H1 (cell line): ENCODE measurements around the gene COX7C. TPM values are rescaled to one million over a fixed set of nuclear protein-coding genes. Genes with fewer than 3 reads are reported as not detected.

Source experiments
- CTCF ChIA-PET: fragments of 300-600 bp; sonication (Branson Sonifier 250); formaldehyde crosslinking; loops from one replicate; lab custom pipeline; 2021; ENCODE audit not compliant: partially characterized antibody; lab: Charles Lee
- POLR2A ChIA-PET: fragments of 300-600 bp; sonication (Branson Sonifier 250); formaldehyde crosslinking; loops from one replicate; lab custom pipeline; 2021; ENCODE audit warnings: inconsistent platforms; ENCODE audit not compliant: partially characterized antibody; lab: Charles Lee
- DNase-seq, 2 experiments: peaks; one replicate each; pipeline versions ENCODE4 v3.0.0 to v3.0.0-alpha.2; 2010 to 2022; ENCODE audit warnings: low spot score in 2 of 2, low read depth in 1 of 2, mixed read lengths in 1 of 2
- FAIRE-seq: peaks from 2 replicates; lab custom pipeline; 2011; peaks lifted over from hg19 to GRCh38; lab: Jason Lieb, UNC
- H2AFZ ChIP-seq: 2 replicates; pipeline ENCODE4 v1.8.1; 2012; ENCODE audit warnings: low read length, inconsistent platforms
- H2AK5ac ChIP-seq: 2 replicates; pipeline ENCODE4 v1.6.1; 2013; ENCODE audit warnings: low read depth, low read length
- H2BK120ac ChIP-seq: replicated peaks from 2 replicates; pipeline ENCODE3; 2013; ENCODE audit warnings: low read depth, low read length, inconsistent platforms
- H2BK12ac ChIP-seq: 2 replicates; pipeline ENCODE4 v1.6.1; 2013; ENCODE audit warnings: low read depth, low read length
- H2BK15ac ChIP-seq: 2 replicates; pipeline ENCODE4 v1.6.1; 2013; ENCODE audit warnings: low read length
- H2BK20ac ChIP-seq: 2 replicates; pipeline ENCODE4 v1.6.1; 2013; ENCODE audit warnings: low read length
- H2BK5ac ChIP-seq: 2 replicates; pipeline ENCODE4 v1.6.1; 2013; ENCODE audit warnings: low read depth, low read length
- H3K14ac ChIP-seq: 2 replicates; pipeline ENCODE4 v1.6.1; 2013; ENCODE audit warnings: inconsistent platforms; ENCODE audit not compliant: insufficient read length
- H3K18ac ChIP-seq: 2 replicates; pipeline ENCODE4 v1.6.1; 2013; ENCODE audit warnings: low read length; ENCODE audit errors: extremely low read depth
- H3K23ac ChIP-seq: 2 replicates; pipeline ENCODE4 v1.6.1; 2013; ENCODE audit warnings: inconsistent platforms; ENCODE audit not compliant: insufficient read length
- H3K23me2 ChIP-seq: 2 replicates; pipeline ENCODE4 v1.6.1; 2013; ENCODE audit warnings: low read depth, low read length
- H3K27ac ChIP-seq: 2 replicates; pipeline ENCODE4 v1.6.1; 2011; ENCODE audit warnings: low read depth, low read length, inconsistent platforms
- H3K27me3 ChIP-seq, 4 experiments: replicated peaks in 1 of 4; 1 replicate in 1 of 4; 2 replicates in 3 of 4; pipeline versions ENCODE4 v1.6.1 to v1.8.1; 2011 to 2013; ENCODE audit warnings: low read length in 3 of 4, mild to moderate bottlenecking in 3 of 4, inconsistent platforms in 2 of 4, mixed read lengths in 2 of 4, moderate library complexity in 1 of 4; ENCODE audit not compliant: control insufficient read depth in 3 of 4, insufficient read depth in 3 of 4; ENCODE audit errors: extremely low read depth in 1 of 4
- H3K36me3 ChIP-seq, 4 experiments: 2 replicates each; pipeline versions ENCODE4 v1.6.1 to v1.8.1; 2011 to 2013; ENCODE audit warnings: mild to moderate bottlenecking in 4 of 4, low read length in 3 of 4, moderate library complexity in 2 of 4, control low read depth in 1 of 4, inconsistent platforms in 1 of 4; ENCODE audit not compliant: insufficient read depth in 4 of 4, control insufficient read depth in 2 of 4
- H3K4ac ChIP-seq: replicated peaks from 2 replicates; pipeline ENCODE3; 2013; ENCODE audit warnings: low read length, low read depth, mixed read lengths, inconsistent platforms; ENCODE audit not compliant: insufficient read length
- H3K4me1 ChIP-seq, 4 experiments: replicated peaks in 1 of 4; 1 replicate in 1 of 4; 2 replicates in 3 of 4; pipeline versions ENCODE4 v1.6.1 to v1.8.1; 2011 to 2013; ENCODE audit warnings: low read length in 3 of 4, inconsistent platforms in 2 of 4, mixed read lengths in 1 of 4; ENCODE audit not compliant: insufficient read depth in 4 of 4, control insufficient read depth in 3 of 4
- H3K4me2 ChIP-seq, 2 experiments: 2 replicates each; pipeline versions ENCODE4 v1.6.1 to v1.8.1; 2011 to 2013; ENCODE audit warnings: low read depth in 2 of 2, low read length in 2 of 2, control low read depth in 1 of 2, inconsistent platforms in 1 of 2, mild to moderate bottlenecking in 1 of 2; ENCODE audit not compliant: insufficient read depth in 1 of 2
- H3K4me3 ChIP-seq, 4 experiments: fragments of 200-600, 300-600 bp in 1 of 4; sonication (generic), shearing (Covaris generic), sonication (Bioruptor Twin) in 1 of 4; 2 replicates each; pipeline versions ENCODE4 v1.5.1 to v1.8.1; 2011 to 2016; ENCODE audit warnings: low read length in 4 of 4, low read depth in 3 of 4, control low read depth in 2 of 4, inconsistent platforms in 2 of 4, mild to moderate bottlenecking in 2 of 4, mixed read lengths in 1 of 4, moderate library complexity in 1 of 4; ENCODE audit not compliant: insufficient read depth in 2 of 4; ENCODE audit errors: extremely low read depth in 1 of 4
- H3K56ac ChIP-seq: replicated peaks from 2 replicates; pipeline ENCODE3; 2013; ENCODE audit warnings: low read depth, mild to moderate bottlenecking, mixed read lengths, low read length, inconsistent platforms; ENCODE audit not compliant: insufficient read length
- H3K79me1 ChIP-seq: 2 replicates; pipeline ENCODE4 v1.6.1; 2013; ENCODE audit warnings: low read depth, low read length, control low read depth
- H3K79me2 ChIP-seq, 2 experiments: 2 replicates each; pipeline versions ENCODE4 v1.6.1 to v1.8.1; 2012 to 2013; ENCODE audit warnings: low read length in 2 of 2, mild to moderate bottlenecking in 2 of 2, inconsistent platforms in 1 of 2; ENCODE audit not compliant: insufficient read depth in 2 of 2, control insufficient read depth in 1 of 2
- H3K9ac ChIP-seq, 4 experiments: replicated peaks in 1 of 4; 1 replicate in 1 of 4; 2 replicates in 3 of 4; pipeline versions ENCODE4 v1.6.1 to v1.8.1; 2011 to 2013; ENCODE audit warnings: low read depth in 3 of 4, low read length in 3 of 4, control low read depth in 2 of 4, mild to moderate bottlenecking in 2 of 4, moderate library complexity in 2 of 4, inconsistent platforms in 1 of 4; ENCODE audit errors: extremely low read depth in 1 of 4
- H3K9me3 ChIP-seq, 2 experiments: 2 replicates each; pipeline versions ENCODE4 v1.6.1 to v1.8.1; 2012 to 2013; ENCODE audit warnings: mild to moderate bottlenecking in 2 of 2, moderate library complexity in 2 of 2, control low read depth in 1 of 2, inconsistent platforms in 1 of 2, low read depth in 1 of 2, low read length in 1 of 2, mixed read lengths in 1 of 2; ENCODE audit not compliant: insufficient read depth in 2 of 2
- H4K20me1 ChIP-seq, 2 experiments: replicated peaks in 1 of 2; 2 replicates each; pipeline versions ENCODE3 to v1.8.1; 2011 to 2013; ENCODE audit warnings: inconsistent platforms in 2 of 2, low read length in 2 of 2, mild to moderate bottlenecking in 1 of 2; ENCODE audit not compliant: insufficient read depth in 2 of 2, control insufficient read depth in 1 of 2
- H4K5ac ChIP-seq: 2 replicates; pipeline ENCODE4 v1.6.1; 2013; ENCODE audit warnings: low read length, low read depth, mixed read lengths, inconsistent platforms; ENCODE audit not compliant: insufficient read length
- H4K8ac ChIP-seq: 2 replicates; pipeline ENCODE4 v1.8.0; 2013; ENCODE audit warnings: mild to moderate bottlenecking, moderate library complexity, low read length, inconsistent platforms; ENCODE audit not compliant: insufficient read depth; ENCODE audit errors: extremely low read depth
- H4K91ac ChIP-seq: replicated peaks from 2 replicates; pipeline ENCODE3; 2013; ENCODE audit warnings: low read length, mixed read lengths, inconsistent platforms; ENCODE audit not compliant: insufficient read length
- CHD1 ChIP-seq: IDR thresholded peaks from 2 replicates; pipeline ENCODE4 v1.6.1; 2012; ENCODE audit warnings: low read depth, low read length, improper control_type of control experiment
- ZNF274 ChIP-seq: IDR thresholded peaks from 2 replicates; pipeline ENCODE4 v1.7.0; 2012; ENCODE audit warnings: low read length, borderline replicate concordance; ENCODE audit errors: extremely low read depth
- WGBS, 2 experiments: shearing (Covaris generic) in 1 of 2; methylation state at CpG; one replicate each; pipeline versions ENCODE4 v1.1.6 to v1.1.7; 2013 to 2015; ENCODE audit warnings: low lambda C conversion rate in 2 of 2, mixed read lengths in 2 of 2, inconsistent platforms in 1 of 2, low coverage in 1 of 2, missing lambda C conversion rate in 1 of 2; ENCODE audit not compliant: insufficient replicate concordance in 2 of 2, insufficient coverage in 1 of 2, insufficient read length in 1 of 2; ENCODE audit errors: extremely low coverage in 1 of 2, missing lambda C conversion rate in 1 of 2; 5-methylcytosine and 5-hydroxymethylcytosine counted together
- polyA plus RNA-seq, 7 experiments: library from polyadenylated mRNA; depleted of rRNA in 3 of 7; stranded (reverse) in 5 of 7; unstranded in 2 of 7; fragments of >200 nt in 5 of 7; fragments of 200-250 nt in 2 of 7; gene quantifications; 1 replicate in 5 of 7; 2 replicates in 1 of 7; 4 replicates in 1 of 7; pipeline versions ENCODE4 v1.2.1 to v1.2.3, GENCODE V29; 2011 to 2013; ENCODE audit warnings: missing spikeins in 2 of 7, mixed read lengths in 2 of 7
- total RNA-seq: library from RNA; stranded (reverse); fragmentation: NEBNext Ultra II Directional; extraction: Animal tissue kit (Norgen Biotek cat#: 25700); gene quantifications from 2 replicates; pipeline ENCODE4 v1.2.1, GENCODE V29; 2021

Gene COX7C
- total and polyA plus RNA-seq, 2 of the 8 experiments (the other 6 are each of a cell fraction or from before 2014, with no cell fraction given), result 1,059 to 1,207 TPM

DNA sequence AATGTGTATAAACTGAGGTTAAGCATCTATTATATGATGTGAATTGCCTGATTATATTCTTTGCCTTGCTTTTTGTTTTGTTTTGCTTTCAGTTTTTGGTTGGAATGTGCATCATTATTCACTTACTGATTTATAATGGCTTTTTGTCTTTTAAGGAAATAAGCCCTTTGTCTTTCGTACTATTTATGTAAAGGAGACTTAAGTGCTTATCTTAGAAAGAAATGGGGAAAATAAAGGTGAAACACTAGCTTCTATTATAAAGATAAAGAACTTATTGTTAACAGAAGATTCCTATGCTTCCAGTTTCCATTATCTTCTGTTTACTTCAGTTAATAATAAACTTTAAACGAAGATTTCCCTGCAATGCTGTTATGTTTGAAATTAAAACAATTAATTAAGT is 23.3 kb downstream of the COX7C start:
- CTCF ChIA-PET, result no interaction called here
- Histone ChIP-seq H3K79me1 (no peaks in the 10 kb centered on the region), H3K18ac (no peak overlapping the region), H3K79me2 (no peaks in the 10 kb centered on the region), H2AFZ (no peak overlapping the region), H3K27ac (no peak overlapping the region), H4K5ac (peak overlapping the region; percentile 98), H3K9ac (no peak overlapping the region), H2BK20ac (no peak overlapping the region), H3K4me1 (peaks cover 4 to 26% (median 15%) of the 10 kb centered on the region in 4 experiments), H3K4me3 (peak overlapping the region in 1 of 4 experiments; percentile 26; a peak in 1 of 8 replicates), H3K9me3 (no peaks in the 10 kb centered on the region), H3K23me2 (no peaks in the 10 kb centered on the region), H3K23ac (no peak overlapping the region), H3K36me3 (no peaks in the 10 kb centered on the region), H3K27me3 (no peaks in the 10 kb centered on the region), H3K4ac (no peak overlapping the region), H2BK15ac (no peak overlapping the region), H3K56ac (no peak overlapping the region), H4K20me1 (no peaks in the 10 kb centered on the region), H4K8ac (no peak overlapping the region), H2BK120ac (no peak overlapping the region), H2AK5ac (no peak overlapping the region), H2BK12ac (no peak overlapping the region), H3K14ac (no peak overlapping the region), H4K91ac (no peak overlapping the region), H2BK5ac (no peak overlapping the region), H3K4me2 (no peak overlapping the region)
- POLR2A ChIA-PET, result interaction anchor here (11.2 kb wide), 1 partner anchor 19 kb away, joined by 138 read pairs; the partner anchor contains the start of gene COX7C
- FAIRE-seq (no peak), DNase-seq (no peak)
- WGBS, 2 experiments, result 9% methylated on average over 2 of the region's 2 CpGs; no CpG with 5 or more reads in 1 of the 2 experiments
- TF ChIP-seq CHD1, result no peak
- no peak for TF ChIP-seq ZNF274
